AG04449 (cell line): ENCODE data around the gene ULK3.

Experiments used
- CTCF ChIA-PET: fragments of 350-600 bp; formaldehyde crosslinking; extraction: SDS; loops from one replicate; lab custom pipeline; 2021; ENCODE audit warnings: antibody characterized with exemption; lab: Yijun Ruan, JAX
- POLR2A ChIA-PET: fragments of 400-600, 350-600 bp; formaldehyde crosslinking; extraction: SDS; loops from one replicate; lab custom pipeline; 2020; ENCODE audit warnings: antibody characterized with exemption, inconsistent platforms; lab: Yijun Ruan, JAX
- DNase-seq: peaks from one replicate; pipeline ENCODE4 v3.0.0-alpha.2; 2010; ENCODE audit warnings: low read depth, low spot score
- H3K4me3 ChIP-seq: 2 replicates; pipeline ENCODE4 v1.5.1; 2011; ENCODE audit warnings: low read depth, mild to moderate bottlenecking, control low read depth, low read length
- TF ChIP-seq, protein P1 (sequence below): IDR thresholded peaks from one replicate; pipeline ENCODE4 v1.5.1; 2011; ENCODE audit warnings: mild to moderate bottlenecking, moderate library complexity, low read length, control low read depth, inconsistent platforms; ENCODE audit not compliant: insufficient read depth; ENCODE audit errors: missing control alignments

The ULK3 gene

GRCh38 chr15:74794248-74794969 lies 48.5 kb downstream of the ULK3 start:
- TF ChIP-seq, protein P1, sequence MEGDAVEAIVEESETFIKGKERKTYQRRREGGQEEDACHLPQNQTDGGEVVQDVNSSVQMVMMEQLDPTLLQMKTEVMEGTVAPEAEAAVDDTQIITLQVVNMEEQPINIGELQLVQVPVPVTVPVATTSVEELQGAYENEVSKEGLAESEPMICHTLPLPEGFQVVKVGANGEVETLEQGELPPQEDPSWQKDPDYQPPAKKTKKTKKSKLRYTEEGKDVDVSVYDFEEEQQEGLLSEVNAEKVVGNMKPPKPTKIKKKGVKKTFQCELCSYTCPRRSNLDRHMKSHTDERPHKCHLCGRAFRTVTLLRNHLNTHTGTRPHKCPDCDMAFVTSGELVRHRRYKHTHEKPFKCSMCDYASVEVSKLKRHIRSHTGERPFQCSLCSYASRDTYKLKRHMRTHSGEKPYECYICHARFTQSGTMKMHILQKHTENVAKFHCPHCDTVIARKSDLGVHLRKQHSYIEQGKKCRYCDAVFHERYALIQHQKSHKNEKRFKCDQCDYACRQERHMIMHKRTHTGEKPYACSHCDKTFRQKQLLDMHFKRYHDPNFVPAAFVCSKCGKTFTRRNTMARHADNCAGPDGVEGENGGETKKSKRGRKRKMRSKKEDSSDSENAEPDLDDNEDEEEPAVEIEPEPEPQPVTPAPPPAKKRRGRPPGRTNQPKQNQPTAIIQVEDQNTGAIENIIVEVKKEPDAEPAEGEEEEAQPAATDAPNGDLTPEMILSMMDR, result no peak
- no peak overlapping the region for H3K4me3 ChIP-seq
- ChIA-PET CTCF (interaction anchor here (0.6 to 9.6 kb wide), 10 partner anchors 6 to 160 kb away, joined by 3 to 136 read pairs (median 5); partner anchors contain the start of gene CSK), POLR2A (no interaction called here)
- DNase-seq, result no peak

DNA sequence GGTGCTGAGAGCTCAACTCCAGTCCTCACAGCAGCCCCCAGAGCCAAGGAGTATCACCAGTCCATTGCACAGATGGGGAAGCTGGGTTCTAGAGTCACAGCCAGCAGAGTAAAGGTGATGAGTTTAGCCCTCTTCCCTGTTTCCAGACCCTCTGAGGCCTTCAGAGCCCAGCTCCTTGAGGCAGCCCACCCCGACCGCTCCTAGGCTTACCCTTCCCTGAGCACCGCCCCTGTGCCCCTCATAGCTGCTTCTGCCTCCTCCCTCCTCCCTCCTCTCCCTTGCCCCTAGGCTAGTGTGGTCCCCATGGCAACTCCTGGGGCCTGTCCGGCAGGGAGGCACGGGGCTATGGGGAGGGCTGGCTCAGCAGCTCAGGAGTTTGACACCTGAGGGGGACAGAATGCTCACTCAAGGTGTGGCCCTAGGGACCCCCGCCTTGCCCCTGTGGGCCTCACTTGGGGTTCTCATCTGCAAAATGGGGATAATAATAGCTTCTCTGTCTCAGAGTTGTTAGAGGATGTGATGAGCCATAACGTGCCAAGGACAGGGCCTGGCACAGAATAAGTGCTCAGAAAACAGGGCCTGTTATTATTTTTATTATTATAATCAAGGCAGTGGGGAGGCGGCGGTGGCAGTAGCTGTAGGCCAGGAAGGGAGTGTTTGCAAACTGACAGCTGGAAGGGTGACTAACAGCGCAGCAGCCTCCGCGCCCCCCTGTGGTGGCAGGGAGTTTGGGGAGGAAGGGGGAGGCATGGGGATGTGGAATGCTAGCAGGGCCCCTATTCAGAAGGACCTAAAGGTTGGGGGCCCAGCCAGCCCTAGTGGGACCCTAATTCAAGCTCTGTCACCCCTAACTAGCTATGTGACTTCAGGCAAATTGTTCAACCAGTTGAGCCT lies 49.6 kb downstream of the ULK3 start:
- ChIA-PET CTCF (interaction anchor here (0.9 to 9.6 kb wide), 12 partner anchors 7 to 159 kb away, joined by 3 to 136 read pairs (median 6); partner anchors contain the start of gene CSK), POLR2A (no interaction called here)
- DNase-seq, result no peak
- no peak overlapping the region for H3K4me3 ChIP-seq
- TF ChIP-seq, protein P1, result no peak

DNA sequence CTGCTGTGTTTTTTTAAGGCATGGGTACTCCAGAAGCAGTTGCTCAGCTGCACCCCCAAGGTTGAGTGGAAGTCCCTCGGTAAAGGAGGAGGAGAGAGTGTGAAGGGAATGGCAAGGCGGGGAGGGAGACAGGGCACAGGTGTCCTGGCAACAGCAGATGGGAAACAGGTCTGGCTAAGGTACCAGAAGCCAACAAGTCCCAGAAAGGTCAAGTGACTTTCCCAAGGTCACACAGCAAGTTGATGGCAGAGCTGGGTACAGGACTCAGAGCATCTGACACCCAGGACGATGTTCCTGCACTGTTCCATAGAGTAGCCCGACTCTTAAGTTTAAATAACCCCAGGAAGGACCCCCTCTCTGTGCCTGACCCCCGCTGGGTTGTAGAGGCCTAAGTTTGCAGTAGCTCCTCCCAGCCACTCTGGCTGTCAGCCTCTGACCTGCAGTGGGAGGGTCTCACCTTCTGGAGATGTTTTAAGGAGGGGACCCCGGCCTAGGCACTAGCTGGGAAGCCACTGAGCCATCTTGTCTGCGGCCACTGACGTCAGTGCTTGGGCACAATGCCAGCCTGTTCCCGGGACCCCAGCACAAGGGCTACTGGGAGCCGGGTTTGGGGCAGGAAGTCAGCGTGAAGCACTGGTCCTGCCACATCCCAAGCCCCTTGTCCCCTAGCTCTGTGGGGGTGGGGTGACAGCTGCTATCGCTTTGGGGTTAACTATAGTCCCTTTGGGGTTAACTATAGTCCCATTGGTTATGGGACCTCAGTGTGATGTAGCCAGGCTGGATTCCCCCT lies 50.5 kb downstream of the ULK3 start:
- POLR2A ChIA-PET, result no interaction called here
- CTCF ChIA-PET, result interaction anchor here (1.0 to 9.6 kb wide), 10 partner anchors 8 to 171 kb away, joined by 3 to 136 read pairs (median 7); partner anchors contain the start of gene CSK
- H3K4me3 ChIP-seq, result no peak overlapping the region
- TF ChIP-seq, protein P1, result no peak
- DNase-seq, result no peak

GRCh38 chr15:74791667-74792066 lies 51.3 kb downstream of the ULK3 start:
- H3K4me3 ChIP-seq, result no peak overlapping the region
- TF ChIP-seq, protein P1, result no peak
- no peak for DNase-seq
- ChIA-PET CTCF (interaction anchor here (1.0 to 9.6 kb wide), 9 partner anchors 9 to 170 kb away, joined by 3 to 136 read pairs (median 3); partner anchors contain the start of gene CSK), POLR2A (no interaction called here)

DNA sequence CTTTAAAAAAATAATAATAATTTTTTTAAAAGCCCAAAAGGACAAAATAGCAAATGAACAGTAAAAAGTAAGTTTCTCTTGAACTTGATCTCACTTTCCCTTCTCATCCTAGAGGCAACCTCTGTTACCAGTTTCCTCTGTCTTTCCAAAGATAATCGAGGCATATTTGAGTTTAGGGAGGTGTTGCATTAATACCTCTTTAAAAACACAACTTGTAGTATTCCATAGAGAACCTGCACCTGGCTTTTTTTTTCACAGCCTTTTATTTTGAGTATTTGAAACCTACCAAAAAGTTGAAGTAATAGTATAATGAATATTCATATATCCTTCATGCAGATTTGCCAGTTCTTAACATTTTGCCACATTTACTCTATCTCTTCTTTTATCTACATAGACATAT lies 51.9 kb downstream of the ULK3 start:
- no peak overlapping the region for H3K4me3 ChIP-seq
- CTCF ChIA-PET, result interaction anchor here (0.9 to 9.6 kb wide), 6 partner anchors 10 to 160 kb away, joined by 3 to 136 read pairs (median 54); partner anchors contain the start of gene CSK
- no peak for DNase-seq
- TF ChIP-seq, protein P1, result no peak
- POLR2A ChIA-PET, result no interaction called here
